Pulmonary artery endothelial cell (primary cell): ENCODE measurements around the gene SMIM13. TPM values are rescaled to one million over a fixed set of nuclear protein-coding genes. Genes with fewer than 3 reads are reported as not detected.

ENCODE experiments used
- DNase-seq: peaks from one replicate; pipeline ENCODE4 v3.0.0-alpha.2; 2011; ENCODE audit warnings: low read depth, low spot score
- total RNA-seq: library from RNA; depleted of rRNA; stranded (reverse); fragments of >200 nt; gene quantifications from 2 replicates; pipeline ENCODE4 v1.2.3, GENCODE V29; 2014

Gene SMIM13
- total RNA-seq, 1 donor from 2014 or later, result 12.8 TPM

GRCh38 chr6:11121851-11122250, 28.2 kb downstream of the SMIM13 start:
- no peak for DNase-seq

- DNase-seq, result no peak
These were observed 28.7 kb downstream of the SMIM13 start for GRCh38 chr6:11122380-11122779.

DNA sequence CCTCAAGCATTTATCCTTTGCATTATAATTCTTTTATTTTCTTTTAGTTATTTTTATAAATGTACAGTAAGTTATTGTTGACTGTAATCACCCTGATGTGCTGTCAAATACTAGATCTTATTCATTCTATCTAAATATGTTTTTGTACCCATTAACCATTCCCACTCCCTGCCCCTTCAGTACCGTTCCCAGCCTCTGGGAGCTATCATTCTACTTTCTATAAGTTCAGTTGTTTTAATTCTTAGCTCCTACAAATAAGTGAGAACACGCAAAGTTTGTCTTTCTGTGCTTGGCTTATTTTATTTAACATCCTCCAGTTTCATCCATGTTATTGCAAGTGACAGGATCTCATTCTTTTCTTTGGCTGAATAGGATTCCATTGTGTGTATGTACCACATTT, 30.3 kb downstream of the SMIM13 start:
- no peak for DNase-seq

DNA sequence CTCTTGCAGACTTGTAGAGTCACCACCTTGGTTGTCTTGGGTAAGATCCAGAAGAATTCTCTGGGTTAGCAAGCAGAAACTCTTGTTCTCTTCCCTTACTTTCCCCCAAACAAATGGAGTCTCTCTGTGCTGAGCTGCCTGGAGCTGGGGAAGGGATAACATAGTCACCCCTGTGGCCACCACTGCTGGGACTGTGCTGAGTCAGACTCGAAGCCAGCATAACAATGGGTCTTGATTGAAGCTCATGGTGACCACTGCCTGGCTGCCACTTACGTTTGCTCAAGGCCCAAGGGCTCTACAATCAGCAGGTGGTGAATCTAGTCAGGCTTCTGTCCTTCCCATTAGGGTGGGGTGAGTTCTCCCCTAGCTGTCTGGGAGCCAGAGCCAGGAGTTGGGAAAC, 33.2 kb downstream of the SMIM13 start:
- no peak for DNase-seq

DNA sequence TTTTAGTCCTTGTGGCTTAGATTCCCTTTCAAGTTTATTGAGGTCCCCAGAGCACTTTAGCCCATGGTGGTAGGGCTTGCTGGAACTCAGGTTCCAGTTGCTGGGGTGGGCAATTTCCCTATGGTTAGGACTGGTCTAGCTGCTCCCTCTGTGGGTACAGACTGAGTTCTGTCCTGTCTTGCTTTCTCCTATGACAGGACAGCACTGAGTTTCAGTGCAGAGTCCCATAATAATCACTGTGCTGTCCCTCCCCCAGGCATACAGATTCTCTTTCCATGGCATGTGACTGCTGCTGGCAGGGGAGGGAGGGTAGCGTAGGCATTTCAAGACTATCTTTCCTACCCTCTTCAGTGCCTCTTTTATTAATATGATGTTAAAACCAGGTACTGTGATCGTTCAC, 35.0 kb downstream of the SMIM13 start:
- DNase-seq, result no peak

- no peak for DNase-seq
These were observed 36.4 kb downstream of the SMIM13 start for GRCh38 chr6:11129908-11130565.

- no peak for DNase-seq
These were observed 37.0 kb downstream of the SMIM13 start for GRCh38 chr6:11130605-11131004.

GRCh38 chr6:11132194-11132888, 38.7 kb downstream of the SMIM13 start:
- DNase-seq, result no peak

- no peak for DNase-seq
These were observed 39.6 kb downstream of the SMIM13 start for GRCh38 chr6:11133281-11133680.

GRCh38 chr6:11136809-11137208, 43.2 kb downstream of the SMIM13 start:
- no peak for DNase-seq

GRCh38 chr6:11139051-11139960, 45.7 kb downstream of the SMIM13 start:
- DNase-seq, result no peak

DNA sequence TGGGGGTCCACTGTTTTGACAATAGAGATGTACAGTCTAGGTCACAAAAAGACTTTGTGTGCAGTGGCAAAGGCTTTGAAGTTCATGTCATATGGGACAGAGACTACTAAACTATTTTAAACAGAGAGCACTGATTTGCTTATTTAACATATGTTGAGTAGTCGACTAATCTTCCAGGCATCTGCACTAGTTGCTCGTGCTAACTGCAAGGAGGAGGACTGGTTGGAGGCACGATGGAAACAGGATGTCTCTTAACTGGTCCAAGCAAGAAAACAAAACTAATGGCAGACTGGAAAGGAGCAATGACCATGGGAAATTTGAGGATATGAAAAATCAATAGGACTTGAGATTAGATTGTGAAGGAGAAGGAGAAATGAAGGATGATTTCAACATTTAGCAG, 46.4 kb downstream of the SMIM13 start:
- no peak for DNase-seq

DNA sequence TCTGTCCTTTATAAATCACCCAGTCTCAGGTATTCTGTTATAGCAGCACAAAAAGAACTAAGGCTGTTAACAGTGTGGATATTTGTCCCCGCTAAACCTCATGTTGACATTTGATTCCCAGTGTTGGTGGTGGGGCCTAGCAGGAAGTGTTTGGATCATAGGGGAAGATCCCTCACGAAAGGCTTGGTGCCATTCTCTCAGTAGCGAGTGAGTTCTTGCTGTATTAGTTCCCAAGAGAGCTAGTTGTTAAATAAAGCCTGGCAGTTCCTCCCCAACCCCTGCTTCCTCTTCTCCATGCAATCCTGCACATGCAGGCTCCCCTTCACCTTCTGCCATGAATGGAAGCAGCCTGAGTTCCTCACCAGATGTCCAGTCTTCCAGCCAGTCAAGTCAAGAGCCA, 47.7 kb downstream of the SMIM13 start:
- no peak for DNase-seq

GRCh38 chr6:11142296-11143027, 48.8 kb downstream of the SMIM13 start:
- DNase-seq, result no peak

GRCh38 chr6:11143394-11144371, 50.0 kb downstream of the SMIM13 start:
- DNase-seq, result no peak

DNA sequence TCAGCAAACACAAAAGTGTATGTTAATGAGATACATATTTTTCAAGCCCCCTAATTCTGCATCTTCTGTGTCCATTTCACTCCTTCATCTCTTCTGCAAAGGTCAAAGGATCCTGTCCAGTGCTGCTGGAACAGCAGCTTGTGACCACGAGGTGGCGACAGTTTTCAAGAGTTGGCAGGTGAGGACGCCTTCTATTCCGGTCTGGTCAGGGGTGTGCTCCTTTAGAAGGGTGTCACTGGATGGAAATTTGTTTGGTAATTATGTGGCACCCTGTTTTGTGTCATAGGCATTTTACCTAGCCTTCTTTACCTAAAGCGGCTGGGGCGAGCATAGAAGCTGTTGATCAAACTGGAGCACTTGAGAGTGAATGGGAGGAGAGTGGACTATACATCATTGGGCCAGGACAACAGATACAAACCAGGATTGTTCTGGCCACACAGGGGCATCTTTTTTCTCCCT, 50.8 kb downstream of the SMIM13 start:
- DNase-seq, result peak; percentile 19

DNA sequence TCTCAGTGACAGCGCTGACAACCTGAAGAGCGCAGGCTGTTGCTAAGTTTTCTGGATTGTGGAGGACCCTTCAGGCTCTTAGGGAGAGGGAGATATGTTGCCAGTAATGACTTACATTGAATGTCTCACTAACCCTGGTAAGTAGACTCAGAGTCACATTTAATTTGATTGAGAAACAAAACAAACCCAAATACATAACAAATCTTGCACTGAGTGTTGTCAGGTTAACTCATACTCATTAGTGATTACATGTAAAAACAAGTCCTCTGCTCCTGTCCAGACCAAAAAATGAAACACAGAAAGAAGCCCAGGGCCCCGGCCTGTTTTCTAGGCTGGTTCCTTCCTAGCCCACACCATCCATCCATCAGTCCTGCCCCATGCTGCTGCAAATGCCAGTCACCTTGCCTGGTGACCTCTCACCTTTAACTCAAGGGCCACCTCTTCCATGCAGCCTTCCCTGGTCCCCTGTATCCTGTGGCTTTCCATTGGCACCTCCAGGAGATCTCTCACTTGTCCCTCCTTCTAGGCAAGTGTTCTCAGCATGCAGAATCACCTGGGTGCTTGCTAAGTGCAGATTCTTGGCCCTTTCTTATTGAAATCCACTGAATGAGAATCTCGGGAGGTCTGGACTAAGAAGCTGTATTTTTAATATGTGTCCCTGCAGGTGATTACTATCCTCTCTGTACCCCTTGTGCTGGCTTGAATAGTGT, 52.6 kb downstream of the SMIM13 start:
- no peak for DNase-seq

DNA sequence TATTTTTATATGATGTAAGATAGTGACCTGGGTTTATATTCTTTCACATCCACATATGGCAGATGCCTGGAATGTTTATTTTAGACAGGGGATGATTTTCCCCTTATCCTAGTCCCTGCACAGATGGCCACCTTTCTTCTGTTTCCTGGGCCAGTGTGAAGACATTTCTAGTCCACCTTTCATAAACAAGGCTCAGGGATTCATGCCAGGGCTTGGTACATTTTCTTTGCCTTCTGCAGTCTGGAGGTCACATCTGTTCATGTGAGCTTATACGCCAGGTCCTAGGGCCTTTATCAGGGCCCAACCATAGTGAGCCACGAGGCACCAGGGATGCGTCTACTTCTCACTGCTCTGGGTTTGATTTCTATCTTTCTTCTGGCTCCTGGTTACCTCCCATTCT, 55.9 kb downstream of the SMIM13 start:
- DNase-seq, result no peak

DNA sequence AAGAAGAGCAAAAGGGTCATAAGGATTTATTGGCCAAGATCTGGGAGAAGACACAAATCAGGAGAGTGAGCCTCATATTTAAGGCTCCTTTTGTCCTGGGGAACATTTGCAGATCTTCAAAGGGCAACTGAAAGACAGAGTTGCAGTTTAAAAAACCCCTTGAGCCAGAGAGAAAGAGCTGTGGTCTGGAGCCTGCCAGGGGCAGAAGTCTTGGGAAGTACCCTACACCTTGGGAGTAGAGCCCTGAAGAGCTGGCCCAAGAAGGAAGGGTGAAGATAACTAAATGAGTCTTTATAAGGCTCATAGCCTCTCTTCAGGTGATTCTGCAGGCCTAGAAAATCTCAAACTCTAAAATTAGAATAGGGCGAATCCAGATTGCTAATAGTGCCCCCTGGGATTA, 57.9 kb downstream of the SMIM13 start:
- no peak for DNase-seq

DNA sequence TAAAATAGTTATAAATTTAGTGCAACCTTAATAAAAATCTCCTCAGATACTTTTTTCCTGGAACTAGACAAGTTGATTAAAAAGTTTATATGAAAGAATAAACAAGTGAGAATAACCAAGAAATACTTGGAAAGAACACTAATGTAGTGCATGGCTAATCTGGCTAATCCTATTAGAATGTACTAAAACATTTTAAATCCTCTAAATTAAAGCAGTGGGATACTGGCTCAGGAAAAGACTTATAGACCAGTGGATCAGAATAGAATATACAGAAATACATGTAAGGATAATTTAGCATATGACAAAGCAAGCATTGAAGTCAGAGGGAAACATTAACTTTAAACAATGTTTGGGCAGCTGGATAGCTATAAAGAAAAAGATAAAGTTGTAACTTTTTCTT, 58.9 kb downstream of the SMIM13 start:
- DNase-seq, result no peak
